SK-N-SH treated with all-trans-retinoic acid at 6 μM for 48 hours (cell line): ENCODE results near the gene PRR23A.

Experiments
- ATAC-seq: fragments of 200-7000 bp; cut with Tn5 transposase; 3 replicates; pipeline ENCODE4 v1.9.1; 2020; ENCODE audit warnings: mild to moderate bottlenecking, moderate library complexity
- ARNTL ChIP-seq: fragments of 450-650 bp; formaldehyde crosslinking; IDR thresholded peaks from 2 replicates; pipeline ENCODE4 v1.5.0; 2020; ENCODE audit warnings: low read depth, mild to moderate bottlenecking, moderate library complexity, borderline replicate concordance
- BACH2 ChIP-seq: fragments of 250-450 bp; sonication (Bioruptor Pico); IDR thresholded peaks from 2 replicates; pipeline ENCODE4 v1.9.0; 2021; ENCODE audit warnings: mild to moderate bottlenecking, borderline replicate concordance
- CSDC2 ChIP-seq: fragments of 250-450 bp; sonication (Bioruptor Pico); IDR thresholded peaks from 2 replicates; pipeline ENCODE4 v1.5.0; 2020; ENCODE audit warnings: mild to moderate bottlenecking, moderate library complexity
- ESRRG ChIP-seq: fragments of 250-450 bp; sonication (Bioruptor Pico); IDR thresholded peaks from 2 replicates; pipeline ENCODE4 v1.6.1; 2021; ENCODE audit warnings: mild to moderate bottlenecking
- ISL1 ChIP-seq: fragments of 250-450 bp; sonication (Bioruptor Pico); IDR thresholded peaks from 2 replicates; pipeline ENCODE4 v2.1.2; 2022; ENCODE audit warnings: mild to moderate bottlenecking, moderate library complexity
- OSR1 ChIP-seq: fragments of 250-450 bp; sonication (Bioruptor Pico); IDR thresholded peaks from 2 replicates; pipeline ENCODE4 v1.8.0; 2022; ENCODE audit warnings: moderate library complexity, mild to moderate bottlenecking, inconsistent platforms
- RARB ChIP-seq: fragments of 250-450 bp; sonication (Bioruptor Pico); IDR thresholded peaks from 2 replicates; pipeline ENCODE4 v1.8.0; 2021; ENCODE audit warnings: mild to moderate bottlenecking, moderate library complexity
- TCF4 ChIP-seq: fragments of 250-450 bp; sonication (Bioruptor Pico); IDR thresholded peaks from 2 replicates; pipeline ENCODE4 v1.8.0; 2021; ENCODE audit warnings: mild to moderate bottlenecking, moderate library complexity, borderline replicate concordance
- TOX ChIP-seq: fragments of 250-450 bp; sonication (Bioruptor Pico); IDR thresholded peaks from 2 replicates; pipeline ENCODE4 v1.8.0; 2021; ENCODE audit warnings: mild to moderate bottlenecking, moderate library complexity, borderline replicate concordance
- ZFP30 ChIP-seq: fragments of 450-650 bp; formaldehyde crosslinking; IDR thresholded peaks from 2 replicates; pipeline ENCODE4 v1.5.0; 2022; ENCODE audit warnings: mild to moderate bottlenecking, moderate library complexity
- ZNF565 ChIP-seq: fragments of 450-650 bp; formaldehyde crosslinking; conservative IDR thresholded peaks from 2 replicates; pipeline ENCODE4 v1.5.0; 2020; ENCODE audit warnings: low read depth, mild to moderate bottlenecking, moderate library complexity
- ZNF70 ChIP-seq: fragments of 450-650 bp; formaldehyde crosslinking; IDR thresholded peaks from 2 replicates; pipeline ENCODE4 v1.5.0; 2020; ENCODE audit warnings: mild to moderate bottlenecking, moderate library complexity
- ZNF8 ChIP-seq: fragments of 450-650 bp; formaldehyde crosslinking; IDR thresholded peaks from 2 replicates; pipeline ENCODE4 v1.5.0; 2020; ENCODE audit warnings: mild to moderate bottlenecking, moderate library complexity
- TF ChIP-seq, protein P1 (sequence below): fragments of 250-450 bp; sonication (Bioruptor Pico); IDR thresholded peaks from 2 replicates; pipeline ENCODE4 v1.8.0; 2020; ENCODE audit warnings: mild to moderate bottlenecking, moderate library complexity, borderline replicate concordance
- TF ChIP-seq, protein P2 (sequence below): fragments of 250-450 bp; sonication (Bioruptor Pico); IDR thresholded peaks from 2 replicates; pipeline ENCODE4 v1.5.1; 2020; ENCODE audit warnings: low read depth, mild to moderate bottlenecking, moderate library complexity
- TF ChIP-seq, protein P3 (sequence below): fragments of 250-450 bp; sonication (Bioruptor Pico); IDR thresholded peaks from 2 replicates; pipeline ENCODE4 v1.5.1; 2021; ENCODE audit warnings: mild to moderate bottlenecking, moderate library complexity
- TF ChIP-seq, protein P4 (sequence below): fragments of 250-450 bp; sonication (Bioruptor Pico); IDR thresholded peaks from 2 replicates; pipeline ENCODE4 v1.8.0; 2021; ENCODE audit warnings: low read depth, mild to moderate bottlenecking, moderate library complexity, borderline replicate concordance
- TF ChIP-seq, protein P5 (sequence below): fragments of 250-450 bp; sonication (Bioruptor Pico); IDR thresholded peaks from 2 replicates; pipeline ENCODE4 v1.5.0; 2020; ENCODE audit warnings: mild to moderate bottlenecking, moderate library complexity

PRR23A gene

DNA sequence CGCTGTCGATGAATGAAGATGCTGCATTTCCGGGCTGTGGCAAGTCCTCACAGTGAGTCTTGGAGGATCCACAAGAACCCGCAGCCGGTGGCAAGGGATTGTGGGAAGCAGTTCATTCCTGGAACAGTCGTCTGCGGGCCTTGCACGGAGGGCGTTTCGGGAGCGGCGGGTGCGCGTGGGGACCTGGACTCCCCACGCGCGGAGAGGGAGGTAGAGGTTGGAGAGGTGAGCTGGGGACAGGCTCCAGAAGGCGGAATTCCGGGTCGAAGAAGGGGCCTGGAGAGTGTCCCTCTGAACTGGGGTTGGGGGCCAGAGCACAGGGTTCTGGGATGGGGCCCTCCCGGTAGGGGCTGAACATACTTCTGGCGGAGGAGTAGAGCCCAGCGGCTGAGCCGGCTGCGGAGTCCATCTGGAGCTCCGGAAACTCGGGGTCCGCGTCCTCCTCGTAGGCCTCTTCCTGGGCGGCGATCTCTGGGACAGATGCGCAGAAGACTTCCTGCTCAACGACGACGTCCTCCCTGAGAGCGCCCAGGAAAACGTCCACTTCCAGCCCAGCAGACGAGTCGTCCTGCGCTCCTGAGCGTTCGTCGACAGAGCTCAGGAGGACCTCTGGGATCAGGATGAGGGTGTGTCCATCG, 593 bp downstream of the PRR23A start:
- no peak for TF ChIP-seq TCF4 (CRISPR knock-in tag)
- no peak for TF ChIP-seq ISL1 (CRISPR knock-in tag)
- TF ChIP-seq, protein P1, sequence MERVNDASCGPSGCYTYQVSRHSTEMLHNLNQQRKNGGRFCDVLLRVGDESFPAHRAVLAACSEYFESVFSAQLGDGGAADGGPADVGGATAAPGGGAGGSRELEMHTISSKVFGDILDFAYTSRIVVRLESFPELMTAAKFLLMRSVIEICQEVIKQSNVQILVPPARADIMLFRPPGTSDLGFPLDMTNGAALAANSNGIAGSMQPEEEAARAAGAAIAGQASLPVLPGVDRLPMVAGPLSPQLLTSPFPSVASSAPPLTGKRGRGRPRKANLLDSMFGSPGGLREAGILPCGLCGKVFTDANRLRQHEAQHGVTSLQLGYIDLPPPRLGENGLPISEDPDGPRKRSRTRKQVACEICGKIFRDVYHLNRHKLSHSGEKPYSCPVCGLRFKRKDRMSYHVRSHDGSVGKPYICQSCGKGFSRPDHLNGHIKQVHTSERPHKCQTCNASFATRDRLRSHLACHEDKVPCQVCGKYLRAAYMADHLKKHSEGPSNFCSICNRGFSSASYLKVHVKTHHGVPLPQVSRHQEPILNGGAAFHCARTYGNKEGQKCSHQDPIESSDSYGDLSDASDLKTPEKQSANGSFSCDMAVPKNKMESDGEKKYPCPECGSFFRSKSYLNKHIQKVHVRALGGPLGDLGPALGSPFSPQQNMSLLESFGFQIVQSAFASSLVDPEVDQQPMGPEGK = no peak
- no peak for TF ChIP-seq ZFP30 (CRISPR knock-in tag)
- no peak for TF ChIP-seq ESRRG (CRISPR knock-in tag)
- TF ChIP-seq, protein P2, sequence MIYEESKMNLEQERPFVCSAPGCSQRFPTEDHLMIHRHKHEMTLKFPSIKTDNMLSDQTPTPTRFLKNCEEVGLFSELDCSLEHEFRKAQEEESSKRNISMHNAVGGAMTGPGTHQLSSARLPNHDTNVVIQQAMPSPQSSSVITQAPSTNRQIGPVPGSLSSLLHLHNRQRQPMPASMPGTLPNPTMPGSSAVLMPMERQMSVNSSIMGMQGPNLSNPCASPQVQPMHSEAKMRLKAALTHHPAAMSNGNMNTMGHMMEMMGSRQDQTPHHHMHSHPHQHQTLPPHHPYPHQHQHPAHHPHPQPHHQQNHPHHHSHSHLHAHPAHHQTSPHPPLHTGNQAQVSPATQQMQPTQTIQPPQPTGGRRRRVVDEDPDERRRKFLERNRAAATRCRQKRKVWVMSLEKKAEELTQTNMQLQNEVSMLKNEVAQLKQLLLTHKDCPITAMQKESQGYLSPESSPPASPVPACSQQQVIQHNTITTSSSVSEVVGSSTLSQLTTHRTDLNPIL (CRISPR knock-in tag) = no peak
- TF ChIP-seq TOX (CRISPR knock-in tag) = no peak
- no peak for TF ChIP-seq ZNF70
- TF ChIP-seq, protein P3, sequence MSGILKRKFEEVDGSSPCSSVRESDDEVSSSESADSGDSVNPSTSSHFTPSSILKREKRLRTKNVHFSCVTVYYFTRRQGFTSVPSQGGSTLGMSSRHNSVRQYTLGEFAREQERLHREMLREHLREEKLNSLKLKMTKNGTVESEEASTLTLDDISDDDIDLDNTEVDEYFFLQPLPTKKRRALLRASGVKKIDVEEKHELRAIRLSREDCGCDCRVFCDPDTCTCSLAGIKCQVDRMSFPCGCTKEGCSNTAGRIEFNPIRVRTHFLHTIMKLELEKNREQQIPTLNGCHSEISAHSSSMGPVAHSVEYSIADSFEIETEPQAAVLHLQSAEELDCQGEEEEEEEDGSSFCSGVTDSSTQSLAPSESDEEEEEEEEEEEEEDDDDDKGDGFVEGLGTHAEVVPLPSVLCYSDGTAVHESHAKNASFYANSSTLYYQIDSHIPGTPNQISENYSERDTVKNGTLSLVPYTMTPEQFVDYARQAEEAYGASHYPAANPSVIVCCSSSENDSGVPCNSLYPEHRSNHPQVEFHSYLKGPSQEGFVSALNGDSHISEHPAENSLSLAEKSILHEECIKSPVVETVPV = no peak
- no peak for TF ChIP-seq RARB
- TF ChIP-seq, protein P4, sequence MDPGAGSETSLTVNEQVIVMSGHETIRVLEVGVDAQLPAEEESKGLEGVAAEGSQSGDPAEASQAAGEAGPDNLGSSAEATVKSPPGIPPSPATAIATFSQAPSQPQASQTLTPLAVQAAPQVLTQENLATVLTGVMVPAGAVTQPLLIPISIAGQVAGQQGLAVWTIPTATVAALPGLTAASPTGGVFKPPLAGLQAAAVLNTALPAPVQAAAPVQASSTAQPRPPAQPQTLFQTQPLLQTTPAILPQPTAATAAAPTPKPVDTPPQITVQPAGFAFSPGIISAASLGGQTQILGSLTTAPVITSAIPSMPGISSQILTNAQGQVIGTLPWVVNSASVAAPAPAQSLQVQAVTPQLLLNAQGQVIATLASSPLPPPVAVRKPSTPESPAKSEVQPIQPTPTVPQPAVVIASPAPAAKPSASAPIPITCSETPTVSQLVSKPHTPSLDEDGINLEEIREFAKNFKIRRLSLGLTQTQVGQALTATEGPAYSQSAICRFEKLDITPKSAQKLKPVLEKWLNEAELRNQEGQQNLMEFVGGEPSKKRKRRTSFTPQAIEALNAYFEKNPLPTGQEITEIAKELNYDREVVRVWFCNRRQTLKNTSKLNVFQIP (CRISPR knock-in tag) = no peak
- no peak for TF ChIP-seq CSDC2 (CRISPR knock-in tag)
- ATAC-seq = no peak

DNA sequence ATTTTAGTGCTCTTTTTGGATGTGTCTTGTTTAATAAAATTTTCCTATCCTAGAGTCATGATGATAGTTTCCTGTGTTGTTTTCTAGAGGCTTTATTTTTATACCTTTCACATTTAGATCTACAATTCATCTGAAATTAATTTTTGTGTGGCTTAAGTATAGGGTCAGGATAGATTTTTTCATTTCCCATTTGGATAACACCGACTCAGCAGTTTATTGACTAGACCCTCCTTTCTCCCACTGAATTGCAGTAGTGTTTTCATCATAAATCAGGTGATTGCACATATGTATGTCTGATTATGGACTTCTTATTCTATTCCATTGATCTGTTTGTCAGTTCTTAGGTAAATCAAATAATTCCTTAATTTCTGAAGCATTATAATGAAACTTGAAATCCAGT, 10.4 kb downstream of the PRR23A start:
- no peak for ATAC-seq
- TF ChIP-seq ARNTL (CRISPR knock-in tag) (no peak), ZNF8 (CRISPR knock-in tag) (no peak), RARB (no peak)
- TF ChIP-seq, protein P2 (CRISPR knock-in tag) = no peak
- TF ChIP-seq, protein P4 (CRISPR knock-in tag) = no peak
- TF ChIP-seq, all 23 proteins: peak for 0

DNA sequence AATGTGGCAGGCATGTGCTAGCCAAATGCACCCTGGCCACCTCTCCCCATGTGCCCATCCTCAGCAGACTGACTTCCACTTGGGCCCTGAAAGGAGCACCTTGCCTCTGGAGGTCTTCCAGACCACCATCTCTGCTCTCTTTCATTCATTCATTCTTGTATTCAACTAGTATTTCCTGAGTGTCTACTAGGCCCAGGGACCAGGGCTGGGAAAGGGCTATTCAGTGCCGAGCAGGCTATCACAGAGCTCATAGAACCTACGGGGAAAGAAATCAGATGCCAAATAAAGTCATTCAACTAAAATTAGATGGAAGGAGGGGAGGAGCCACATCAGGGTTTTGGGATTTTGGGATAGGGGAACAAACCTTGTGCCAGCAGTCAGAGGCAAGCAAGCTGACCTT, 18.9 kb downstream of the PRR23A start:
- ATAC-seq = no peak
- TF ChIP-seq CSDC2 (CRISPR knock-in tag) = no peak
- TF ChIP-seq ZNF565 (CRISPR knock-in tag) = no peak
- TF ChIP-seq TCF4 (CRISPR knock-in tag) = no peak
- TF ChIP-seq ZFP30 (CRISPR knock-in tag) = no peak

DNA sequence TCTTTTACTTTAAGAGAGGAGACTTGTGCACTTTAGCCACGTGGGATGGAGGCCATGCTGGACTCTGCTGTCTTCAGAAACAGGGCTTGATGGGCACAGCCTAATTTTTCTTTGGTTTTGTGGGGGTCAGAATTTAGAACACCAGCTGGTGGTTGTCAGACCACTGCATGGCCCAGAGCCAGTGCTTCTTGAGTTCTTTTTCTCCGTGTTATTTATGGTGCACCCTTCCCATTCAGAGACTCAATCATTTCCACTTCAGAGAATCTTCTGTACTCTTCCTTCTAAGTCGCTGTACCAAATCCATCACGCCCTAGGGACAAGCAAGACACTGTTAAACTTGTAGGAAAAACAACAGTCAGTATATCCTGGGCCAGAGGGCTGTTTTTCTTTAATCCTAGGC, 20.1 kb downstream of the PRR23A start:
- ATAC-seq = no peak
- TF ChIP-seq CSDC2 (CRISPR knock-in tag) (no peak), OSR1 (CRISPR knock-in tag) (no peak), BACH2 (CRISPR knock-in tag) (no peak), ZNF70 (no peak), ZNF565 (CRISPR knock-in tag) (no peak)
- TF ChIP-seq, protein P4 (CRISPR knock-in tag) = no peak
- TF ChIP-seq, protein P5, sequence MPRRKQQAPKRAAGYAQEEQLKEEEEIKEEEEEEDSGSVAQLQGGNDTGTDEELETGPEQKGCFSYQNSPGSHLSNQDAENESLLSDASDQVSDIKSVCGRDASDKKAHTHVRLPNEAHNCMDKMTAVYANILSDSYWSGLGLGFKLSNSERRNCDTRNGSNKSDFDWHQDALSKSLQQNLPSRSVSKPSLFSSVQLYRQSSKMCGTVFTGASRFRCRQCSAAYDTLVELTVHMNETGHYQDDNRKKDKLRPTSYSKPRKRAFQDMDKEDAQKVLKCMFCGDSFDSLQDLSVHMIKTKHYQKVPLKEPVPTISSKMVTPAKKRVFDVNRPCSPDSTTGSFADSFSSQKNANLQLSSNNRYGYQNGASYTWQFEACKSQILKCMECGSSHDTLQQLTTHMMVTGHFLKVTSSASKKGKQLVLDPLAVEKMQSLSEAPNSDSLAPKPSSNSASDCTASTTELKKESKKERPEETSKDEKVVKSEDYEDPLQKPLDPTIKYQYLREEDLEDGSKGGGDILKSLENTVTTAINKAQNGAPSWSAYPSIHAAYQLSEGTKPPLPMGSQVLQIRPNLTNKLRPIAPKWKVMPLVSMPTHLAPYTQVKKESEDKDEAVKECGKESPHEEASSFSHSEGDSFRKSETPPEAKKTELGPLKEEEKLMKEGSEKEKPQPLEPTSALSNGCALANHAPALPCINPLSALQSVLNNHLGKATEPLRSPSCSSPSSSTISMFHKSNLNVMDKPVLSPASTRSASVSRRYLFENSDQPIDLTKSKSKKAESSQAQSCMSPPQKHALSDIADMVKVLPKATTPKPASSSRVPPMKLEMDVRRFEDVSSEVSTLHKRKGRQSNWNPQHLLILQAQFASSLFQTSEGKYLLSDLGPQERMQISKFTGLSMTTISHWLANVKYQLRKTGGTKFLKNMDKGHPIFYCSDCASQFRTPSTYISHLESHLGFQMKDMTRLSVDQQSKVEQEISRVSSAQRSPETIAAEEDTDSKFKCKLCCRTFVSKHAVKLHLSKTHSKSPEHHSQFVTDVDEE = no peak
- TF ChIP-seq, protein P1 = no peak
